ENCODE data around the gene CPNE5.

Gene CPNE5

DNA sequence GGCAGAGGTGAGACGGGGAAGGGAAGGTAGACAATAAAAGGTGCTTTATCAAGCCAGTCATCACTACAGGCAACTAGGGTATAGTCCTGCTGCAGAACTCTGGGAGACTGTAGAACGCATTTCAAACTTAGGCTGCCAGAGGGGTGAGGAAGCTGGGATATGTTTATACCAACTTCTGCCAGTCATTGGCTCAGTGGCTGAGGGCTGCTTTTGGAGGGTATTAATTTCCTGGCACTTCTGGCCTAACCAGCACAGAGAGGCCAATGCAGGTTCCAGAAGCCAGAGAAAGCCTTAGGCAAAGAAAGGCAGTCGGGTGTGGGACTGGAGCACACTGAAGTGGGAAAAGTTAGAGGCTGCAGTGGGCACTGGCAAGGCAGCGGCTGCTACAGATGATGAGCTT lies 3.9 kb upstream of the CPNE5 start:
- TF ChIP-seq, protein P1, sequence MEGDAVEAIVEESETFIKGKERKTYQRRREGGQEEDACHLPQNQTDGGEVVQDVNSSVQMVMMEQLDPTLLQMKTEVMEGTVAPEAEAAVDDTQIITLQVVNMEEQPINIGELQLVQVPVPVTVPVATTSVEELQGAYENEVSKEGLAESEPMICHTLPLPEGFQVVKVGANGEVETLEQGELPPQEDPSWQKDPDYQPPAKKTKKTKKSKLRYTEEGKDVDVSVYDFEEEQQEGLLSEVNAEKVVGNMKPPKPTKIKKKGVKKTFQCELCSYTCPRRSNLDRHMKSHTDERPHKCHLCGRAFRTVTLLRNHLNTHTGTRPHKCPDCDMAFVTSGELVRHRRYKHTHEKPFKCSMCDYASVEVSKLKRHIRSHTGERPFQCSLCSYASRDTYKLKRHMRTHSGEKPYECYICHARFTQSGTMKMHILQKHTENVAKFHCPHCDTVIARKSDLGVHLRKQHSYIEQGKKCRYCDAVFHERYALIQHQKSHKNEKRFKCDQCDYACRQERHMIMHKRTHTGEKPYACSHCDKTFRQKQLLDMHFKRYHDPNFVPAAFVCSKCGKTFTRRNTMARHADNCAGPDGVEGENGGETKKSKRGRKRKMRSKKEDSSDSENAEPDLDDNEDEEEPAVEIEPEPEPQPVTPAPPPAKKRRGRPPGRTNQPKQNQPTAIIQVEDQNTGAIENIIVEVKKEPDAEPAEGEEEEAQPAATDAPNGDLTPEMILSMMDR (IDR thresholded peaks at IDR 0.05; ENCODE audit: insufficient read depth, low read length), result no peak
- TF ChIP-seq GABPA (IDR thresholded peaks at IDR 0.05; ENCODE audit: low read depth) (no peak), POLR2AphosphoS5 (IDR thresholded peaks at IDR 0.05; ENCODE audit: low read depth) (no peak), SPI1 (IDR thresholded peaks at IDR 0.05; ENCODE audit: borderline replicate concordance, low read depth) (no peak)
- TF ChIP-seq, protein P2, sequence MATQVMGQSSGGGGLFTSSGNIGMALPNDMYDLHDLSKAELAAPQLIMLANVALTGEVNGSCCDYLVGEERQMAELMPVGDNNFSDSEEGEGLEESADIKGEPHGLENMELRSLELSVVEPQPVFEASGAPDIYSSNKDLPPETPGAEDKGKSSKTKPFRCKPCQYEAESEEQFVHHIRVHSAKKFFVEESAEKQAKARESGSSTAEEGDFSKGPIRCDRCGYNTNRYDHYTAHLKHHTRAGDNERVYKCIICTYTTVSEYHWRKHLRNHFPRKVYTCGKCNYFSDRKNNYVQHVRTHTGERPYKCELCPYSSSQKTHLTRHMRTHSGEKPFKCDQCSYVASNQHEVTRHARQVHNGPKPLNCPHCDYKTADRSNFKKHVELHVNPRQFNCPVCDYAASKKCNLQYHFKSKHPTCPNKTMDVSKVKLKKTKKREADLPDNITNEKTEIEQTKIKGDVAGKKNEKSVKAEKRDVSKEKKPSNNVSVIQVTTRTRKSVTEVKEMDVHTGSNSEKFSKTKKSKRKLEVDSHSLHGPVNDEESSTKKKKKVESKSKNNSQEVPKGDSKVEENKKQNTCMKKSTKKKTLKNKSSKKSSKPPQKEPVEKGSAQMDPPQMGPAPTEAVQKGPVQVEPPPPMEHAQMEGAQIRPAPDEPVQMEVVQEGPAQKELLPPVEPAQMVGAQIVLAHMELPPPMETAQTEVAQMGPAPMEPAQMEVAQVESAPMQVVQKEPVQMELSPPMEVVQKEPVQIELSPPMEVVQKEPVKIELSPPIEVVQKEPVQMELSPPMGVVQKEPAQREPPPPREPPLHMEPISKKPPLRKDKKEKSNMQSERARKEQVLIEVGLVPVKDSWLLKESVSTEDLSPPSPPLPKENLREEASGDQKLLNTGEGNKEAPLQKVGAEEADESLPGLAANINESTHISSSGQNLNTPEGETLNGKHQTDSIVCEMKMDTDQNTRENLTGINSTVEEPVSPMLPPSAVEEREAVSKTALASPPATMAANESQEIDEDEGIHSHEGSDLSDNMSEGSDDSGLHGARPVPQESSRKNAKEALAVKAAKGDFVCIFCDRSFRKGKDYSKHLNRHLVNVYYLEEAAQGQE (IDR thresholded peaks at IDR 0.05; ENCODE audit: insufficient replicate concordance, low read depth), result no peak
- no peak for DNase-seq (ENCODE audit: low read depth in 1 of 2, low spot score in 1 of 2)
- no peak overlapping the region for H3K4me3 ChIP-seq (replicated peaks; ENCODE audit: insufficient read depth, low read length)

DNA sequence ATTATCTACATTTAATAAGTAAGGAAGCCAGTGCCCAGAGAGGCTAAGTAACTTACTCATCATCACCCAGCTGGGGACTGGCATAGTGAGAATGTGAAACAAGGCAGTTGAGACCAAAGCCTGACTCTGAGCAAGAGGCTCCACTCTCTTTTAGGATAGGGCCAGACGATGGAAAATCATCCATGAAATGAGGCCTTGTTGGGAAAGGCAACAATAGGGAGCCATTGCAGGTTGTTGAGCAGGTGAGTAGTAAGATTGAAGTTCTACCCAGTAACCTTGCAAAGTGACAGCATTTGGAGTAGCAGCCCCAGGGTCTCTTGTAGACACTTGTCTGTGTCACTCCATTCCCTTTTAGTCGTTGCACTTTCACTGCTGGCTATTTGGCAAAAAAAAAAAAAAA lies 2.5 kb upstream of the CPNE5 start:
- no peak for TF ChIP-seq POLR2AphosphoS5 (IDR thresholded peaks at IDR 0.05; ENCODE audit: low read depth)
- TF ChIP-seq, protein P1 (IDR thresholded peaks at IDR 0.05; ENCODE audit: insufficient read depth, low read length), result no peak
- no peak for TF ChIP-seq GABPA (IDR thresholded peaks at IDR 0.05; ENCODE audit: low read depth)
- TF ChIP-seq, protein P2 (IDR thresholded peaks at IDR 0.05; ENCODE audit: insufficient replicate concordance, low read depth), result no peak
- TF ChIP-seq SPI1 (IDR thresholded peaks at IDR 0.05; ENCODE audit: borderline replicate concordance, low read depth), result no peak
- Histone ChIP-seq H3K27ac (replicated peaks) (no peak overlapping the region), H3K4me3 (replicated peaks; ENCODE audit: insufficient read depth, low read length) (no peak overlapping the region), H3K27me3 (ENCODE audit: insufficient read depth, poor library complexity, severe bottlenecking) (peaks cover 17% of the 10 kb centered on the region)
- no peak for DNase-seq (ENCODE audit: low read depth in 1 of 2, low spot score in 1 of 2)

More for the DNA sequence above, 3.9 kb upstream of the CPNE5 start:
- Histone ChIP-seq H3K27me3 (ENCODE audit: insufficient read depth, poor library complexity, severe bottlenecking) (peaks cover 17% of the 10 kb centered on the region), H3K27ac (replicated peaks) (no peak overlapping the region)

DNA sequence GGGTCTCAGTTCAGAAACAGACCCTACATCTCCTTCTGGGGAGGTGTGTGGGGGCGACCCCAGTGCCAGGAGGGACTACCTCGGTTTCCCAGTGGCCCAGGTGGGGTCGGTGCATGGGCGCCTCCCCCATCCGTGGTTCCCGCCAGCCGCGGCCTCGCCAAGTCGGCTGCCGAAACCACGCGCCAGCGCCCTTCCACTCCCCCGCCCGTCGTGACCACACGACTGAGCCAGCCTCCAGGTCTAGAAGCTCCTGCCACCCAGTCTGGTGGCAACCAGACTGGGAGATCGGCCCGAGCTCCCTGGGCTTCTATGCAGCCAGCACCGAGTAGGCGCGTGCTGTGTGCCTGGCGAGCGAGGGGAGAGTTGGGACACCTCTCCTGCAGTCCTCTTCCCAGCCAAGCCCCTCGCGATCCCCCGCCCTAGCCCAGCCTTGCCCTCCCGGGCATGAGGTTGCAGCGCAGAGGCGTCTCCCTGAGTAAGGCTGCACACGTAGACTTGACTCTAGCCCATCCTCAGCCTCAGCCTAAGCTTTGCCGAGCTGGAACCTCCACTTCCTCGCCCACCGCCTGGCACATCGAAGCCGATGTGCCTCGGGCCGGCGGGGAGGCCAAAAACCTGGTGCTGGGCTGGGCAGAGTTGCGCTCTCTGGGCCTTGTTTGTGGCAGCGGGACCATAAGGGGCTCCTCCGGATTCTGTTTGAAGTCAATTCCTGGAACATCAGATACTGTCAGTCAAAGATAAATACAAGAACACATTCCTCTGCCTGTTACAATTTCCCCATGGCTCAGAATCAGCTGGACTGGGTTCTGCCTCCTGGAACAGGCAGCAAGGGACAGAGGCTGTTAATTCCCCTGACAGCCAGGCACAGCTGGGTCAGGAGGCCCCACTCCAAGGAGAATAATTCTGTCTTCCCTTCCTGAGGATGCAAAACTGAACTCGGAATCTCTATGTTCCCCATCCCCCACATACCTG lies 1.5 kb upstream of the CPNE5 start:
- peak in 1 of 2 experiments; percentile 29 for DNase-seq (ENCODE audit: low read depth in 1 of 2, low spot score in 1 of 2)
- TF ChIP-seq POLR2AphosphoS5 (IDR thresholded peaks at IDR 0.05; ENCODE audit: low read depth), result no peak
- no peak for TF ChIP-seq SPI1 (IDR thresholded peaks at IDR 0.05; ENCODE audit: borderline replicate concordance, low read depth)
- TF ChIP-seq, protein P2 (IDR thresholded peaks at IDR 0.05; ENCODE audit: insufficient replicate concordance, low read depth), result no peak
- TF ChIP-seq GABPA (IDR thresholded peaks at IDR 0.05; ENCODE audit: low read depth), result no peak
- TF ChIP-seq, protein P1 (IDR thresholded peaks at IDR 0.05; ENCODE audit: insufficient read depth, low read length), result no peak
- no peak overlapping the region for H3K27ac ChIP-seq (replicated peaks)
- H3K27me3 ChIP-seq (ENCODE audit: insufficient read depth, poor library complexity, severe bottlenecking), result peaks cover 17% of the 10 kb centered on the region
- H3K4me3 ChIP-seq (replicated peaks; ENCODE audit: insufficient read depth, low read length), result no peak overlapping the region
